HFF-Myc (cell line): Measurements from ENCODE around the gene ENO1.

ENCODE experiments used
- DNase-seq: peaks from one replicate; pipeline ENCODE4 v3.0.0-alpha.2; 2011; ENCODE audit warnings: low read depth; ENCODE audit errors: extremely low read depth
- H3K4me3 ChIP-seq: replicated peaks from 2 replicates; pipeline ENCODE4 v1.5.1; 2011; ENCODE audit warnings: low read depth, mild to moderate bottlenecking, control low read depth, low read length
- TF ChIP-seq, protein P1 (sequence below): IDR thresholded peaks from 2 replicates; pipeline ENCODE4 v1.5.1; 2012; ENCODE audit warnings: mild to moderate bottlenecking, low read depth, low read length, control low read depth; ENCODE audit errors: missing control alignments

The ENO1 gene

DNA sequence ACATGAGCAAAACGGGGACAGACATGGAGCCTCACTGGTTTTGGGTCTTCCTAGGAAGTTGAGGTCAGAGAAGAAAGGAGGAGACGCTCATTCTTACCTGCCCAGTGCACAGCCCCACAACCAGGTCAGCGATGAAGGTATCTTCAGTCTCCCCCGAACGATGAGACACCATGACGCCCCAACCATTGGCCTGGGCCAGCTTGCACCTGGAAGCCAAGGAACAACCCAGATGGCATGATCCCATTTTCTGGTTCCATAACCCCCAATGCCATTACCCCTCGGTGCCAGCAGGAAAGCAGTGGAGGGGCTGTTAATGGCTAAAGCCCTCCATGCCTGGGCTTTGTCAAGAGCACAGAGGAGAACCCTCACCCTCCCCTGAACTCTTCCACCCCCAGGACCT, 15.3 kb downstream of the ENO1 start:
- no peak for DNase-seq
- TF ChIP-seq, protein P1, sequence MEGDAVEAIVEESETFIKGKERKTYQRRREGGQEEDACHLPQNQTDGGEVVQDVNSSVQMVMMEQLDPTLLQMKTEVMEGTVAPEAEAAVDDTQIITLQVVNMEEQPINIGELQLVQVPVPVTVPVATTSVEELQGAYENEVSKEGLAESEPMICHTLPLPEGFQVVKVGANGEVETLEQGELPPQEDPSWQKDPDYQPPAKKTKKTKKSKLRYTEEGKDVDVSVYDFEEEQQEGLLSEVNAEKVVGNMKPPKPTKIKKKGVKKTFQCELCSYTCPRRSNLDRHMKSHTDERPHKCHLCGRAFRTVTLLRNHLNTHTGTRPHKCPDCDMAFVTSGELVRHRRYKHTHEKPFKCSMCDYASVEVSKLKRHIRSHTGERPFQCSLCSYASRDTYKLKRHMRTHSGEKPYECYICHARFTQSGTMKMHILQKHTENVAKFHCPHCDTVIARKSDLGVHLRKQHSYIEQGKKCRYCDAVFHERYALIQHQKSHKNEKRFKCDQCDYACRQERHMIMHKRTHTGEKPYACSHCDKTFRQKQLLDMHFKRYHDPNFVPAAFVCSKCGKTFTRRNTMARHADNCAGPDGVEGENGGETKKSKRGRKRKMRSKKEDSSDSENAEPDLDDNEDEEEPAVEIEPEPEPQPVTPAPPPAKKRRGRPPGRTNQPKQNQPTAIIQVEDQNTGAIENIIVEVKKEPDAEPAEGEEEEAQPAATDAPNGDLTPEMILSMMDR, result no peak
- H3K4me3 ChIP-seq, result no peak overlapping the region

DNA sequence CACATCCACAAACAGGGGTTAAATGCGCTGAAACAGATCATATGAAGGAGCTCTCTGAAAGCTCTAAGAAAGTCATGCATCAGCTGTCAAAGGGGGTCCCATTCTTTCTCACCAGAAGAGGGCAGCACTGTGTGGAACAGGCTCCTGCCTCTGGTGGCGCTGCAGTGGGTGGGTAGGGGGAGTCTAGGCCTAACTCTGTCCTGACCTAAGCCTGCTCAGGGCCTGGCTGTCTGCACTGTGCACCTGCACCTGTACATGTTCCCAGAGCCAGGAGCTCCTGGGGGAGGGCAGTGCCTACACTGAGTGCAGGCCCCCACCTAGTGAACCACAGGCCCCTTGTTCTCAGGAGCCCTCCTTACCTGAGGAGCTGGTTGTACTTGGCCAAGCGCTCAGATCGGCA, 16.0 kb downstream of the ENO1 start:
- TF ChIP-seq, protein P1, result peak; percentile 63
- DNase-seq, result no peak
- H3K4me3 ChIP-seq, result no peak overlapping the region

DNA sequence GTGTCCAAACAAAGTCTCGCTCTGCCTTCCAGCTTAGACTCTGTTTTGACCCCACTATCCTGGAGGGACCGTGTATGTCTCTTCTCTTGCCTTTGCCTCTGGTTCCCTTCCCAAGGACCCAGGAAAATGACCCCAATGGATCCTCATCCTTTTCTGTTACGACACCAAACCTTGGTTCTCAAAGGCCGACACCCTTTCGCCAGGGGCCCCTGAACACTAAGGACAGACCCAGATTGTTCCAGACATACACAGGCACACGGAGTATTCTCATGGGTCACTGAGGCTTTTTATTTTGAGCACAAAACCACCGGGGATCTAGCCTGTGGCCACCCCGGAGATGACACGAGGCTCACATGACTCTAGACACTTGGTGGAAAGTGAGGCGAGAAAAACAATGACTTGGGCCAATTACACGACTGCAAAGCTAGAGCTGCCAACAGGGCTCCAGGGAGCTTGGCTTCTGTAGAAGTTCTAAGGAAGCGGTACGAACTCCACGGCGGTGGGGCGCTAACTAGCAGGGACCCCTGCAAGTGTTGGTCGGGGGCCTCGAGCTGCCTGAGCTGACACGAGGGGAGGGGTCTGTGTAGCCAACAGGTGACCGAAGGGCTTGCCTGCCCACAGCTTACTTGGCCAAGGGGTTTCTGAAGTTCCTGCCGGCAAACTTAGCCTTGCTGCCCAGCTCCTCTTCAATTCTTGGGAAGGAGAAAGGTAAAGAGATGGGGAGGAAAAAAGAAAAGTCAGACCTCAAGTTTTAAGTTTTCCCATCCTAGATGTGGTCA, 17.6 kb downstream of the ENO1 start:
- TF ChIP-seq, protein P1, result no peak
- DNase-seq, result no peak
- H3K4me3 ChIP-seq, result no peak overlapping the region

DNA sequence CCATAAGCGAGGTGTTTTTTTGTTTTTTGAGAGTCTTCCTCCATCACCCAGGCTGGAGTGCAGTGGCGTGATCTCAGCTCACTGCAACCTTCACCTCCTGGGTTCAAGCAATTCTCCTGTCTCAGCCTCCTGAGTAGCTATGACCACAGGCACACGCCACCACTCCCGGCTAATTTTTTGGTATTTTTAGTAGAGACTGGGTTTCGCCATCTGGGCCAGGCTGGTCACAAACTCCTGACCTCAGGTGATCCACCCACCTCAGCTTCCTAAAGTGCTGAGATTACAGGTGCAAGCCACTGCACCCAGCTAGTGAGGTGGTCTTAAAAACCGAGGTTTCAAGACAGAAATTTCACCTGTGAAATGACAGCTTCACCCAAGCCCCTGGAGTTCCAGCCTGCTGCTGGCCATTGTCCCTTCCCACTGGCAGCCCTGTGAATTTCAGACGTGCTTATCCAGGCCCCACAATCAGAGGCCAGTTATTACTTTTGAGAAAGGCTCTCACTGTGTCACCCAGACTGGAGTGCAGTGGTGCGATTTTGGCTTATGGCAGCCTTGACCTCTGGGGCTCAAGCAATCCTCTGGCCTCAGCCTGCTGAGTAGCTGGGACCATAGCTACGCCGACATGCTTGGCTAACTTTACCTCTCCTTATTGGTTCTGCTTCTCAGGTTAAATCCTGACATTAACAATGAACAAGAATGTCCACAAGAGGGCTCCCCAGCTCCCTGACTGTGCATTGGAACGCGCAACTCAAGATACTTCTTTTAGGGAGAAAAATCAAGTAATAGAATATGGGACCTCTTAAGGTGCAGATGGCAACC, 19.4 kb downstream of the ENO1 start:
- TF ChIP-seq, protein P1, result peak; percentile 62
- DNase-seq, result peak; percentile 44
- no peak overlapping the region for H3K4me3 ChIP-seq

DNA sequence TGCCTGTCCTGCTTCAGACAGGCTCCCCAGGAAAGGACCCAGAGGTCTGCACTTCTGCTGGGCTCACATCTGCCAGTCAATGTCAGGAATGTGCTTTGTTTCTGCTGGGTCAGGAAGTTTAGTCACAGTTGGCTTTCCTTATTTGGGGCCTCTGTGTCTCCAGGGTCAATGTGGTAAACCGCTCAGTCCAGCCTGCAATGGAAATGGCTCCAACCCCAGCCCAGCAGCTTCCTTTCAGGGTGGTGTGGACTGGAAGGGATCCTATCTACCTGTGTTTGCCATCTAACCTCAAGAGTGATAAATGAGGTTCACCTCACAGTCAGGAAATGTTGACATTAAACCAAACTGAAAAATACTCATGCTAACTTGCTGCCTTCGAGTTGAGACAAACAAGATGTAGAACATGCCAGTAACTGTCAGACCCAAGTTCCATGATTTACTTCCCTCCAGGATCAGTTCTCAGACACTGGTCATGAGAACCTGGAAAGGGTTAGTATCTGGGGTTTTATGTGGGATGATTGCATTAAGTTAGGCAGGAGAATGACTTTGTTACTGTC, 20.3 kb downstream of the ENO1 start:
- no peak overlapping the region for H3K4me3 ChIP-seq
- DNase-seq, result peak; percentile 52
- TF ChIP-seq, protein P1, result no peak

DNA sequence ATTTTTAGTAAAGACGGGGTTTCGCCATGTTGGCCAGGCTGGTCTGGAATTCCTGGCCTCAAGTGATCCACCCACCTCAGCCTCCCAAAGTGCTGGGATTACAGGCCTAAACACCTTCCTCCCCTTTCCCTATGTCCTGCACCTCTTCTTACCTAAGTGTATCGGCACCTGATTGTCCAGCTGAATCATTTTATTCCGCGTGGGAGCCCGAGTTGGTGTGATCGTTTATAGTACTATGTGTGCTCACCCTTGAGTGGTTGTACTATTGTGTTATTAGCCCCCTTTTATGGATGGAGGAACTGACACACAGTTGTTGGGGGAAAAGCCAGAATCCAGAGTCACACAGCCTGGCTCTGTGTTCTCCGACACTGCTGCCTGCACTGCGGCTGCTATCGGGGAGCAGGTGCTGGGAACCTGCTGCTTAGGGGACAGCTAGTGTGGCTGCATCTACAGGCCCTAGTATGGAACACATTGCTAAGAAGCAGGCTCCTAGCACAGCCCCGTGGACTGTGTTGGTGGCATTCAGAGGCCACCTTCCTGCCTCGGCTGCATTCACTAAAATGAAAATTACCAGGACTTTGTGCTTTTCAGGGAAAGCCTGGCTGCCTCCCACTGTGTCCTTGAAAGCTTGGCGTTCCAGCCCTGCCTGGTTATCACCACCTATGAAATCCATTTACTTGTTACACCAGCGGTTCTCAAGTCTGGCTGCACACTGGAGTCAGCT, 21.6 kb downstream of the ENO1 start:
- TF ChIP-seq, protein P1, result no peak

More for the DNA sequence above, 21.6 kb downstream of the ENO1 start:
- H3K4me3 ChIP-seq, result no peak overlapping the region
- no peak for DNase-seq
